ENCODE data around the gene CIART.

DNA sequence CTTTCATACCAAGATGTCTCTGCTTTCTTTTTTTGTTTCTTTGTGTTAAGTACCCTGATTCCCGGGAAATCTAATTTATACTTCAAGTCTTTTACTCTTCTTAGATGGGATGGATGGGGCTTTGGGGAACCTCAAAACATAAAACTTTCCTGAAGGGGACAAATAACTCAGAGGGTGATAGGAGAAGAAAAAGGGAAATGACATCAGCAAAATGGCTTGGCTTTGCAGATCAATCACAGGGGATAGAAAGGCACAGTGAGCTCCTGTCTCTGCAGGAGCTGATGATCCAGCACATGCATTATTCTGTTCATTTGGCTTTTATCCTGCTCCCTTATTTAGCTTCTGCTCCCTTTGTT, 26.2 kb upstream of the CIART start:
- TF ChIP-seq CTCF (IDR thresholded peaks at IDR 0.05; ENCODE audit: low read depth, low read length) (no peak), EZH2phosphoT487 (IDR thresholded peaks at IDR 0.05; ENCODE audit: low read depth) (no peak)

Measured in OCI-LY3 (cell line).